ENCODE measurements around the gene NRL.

DNA sequence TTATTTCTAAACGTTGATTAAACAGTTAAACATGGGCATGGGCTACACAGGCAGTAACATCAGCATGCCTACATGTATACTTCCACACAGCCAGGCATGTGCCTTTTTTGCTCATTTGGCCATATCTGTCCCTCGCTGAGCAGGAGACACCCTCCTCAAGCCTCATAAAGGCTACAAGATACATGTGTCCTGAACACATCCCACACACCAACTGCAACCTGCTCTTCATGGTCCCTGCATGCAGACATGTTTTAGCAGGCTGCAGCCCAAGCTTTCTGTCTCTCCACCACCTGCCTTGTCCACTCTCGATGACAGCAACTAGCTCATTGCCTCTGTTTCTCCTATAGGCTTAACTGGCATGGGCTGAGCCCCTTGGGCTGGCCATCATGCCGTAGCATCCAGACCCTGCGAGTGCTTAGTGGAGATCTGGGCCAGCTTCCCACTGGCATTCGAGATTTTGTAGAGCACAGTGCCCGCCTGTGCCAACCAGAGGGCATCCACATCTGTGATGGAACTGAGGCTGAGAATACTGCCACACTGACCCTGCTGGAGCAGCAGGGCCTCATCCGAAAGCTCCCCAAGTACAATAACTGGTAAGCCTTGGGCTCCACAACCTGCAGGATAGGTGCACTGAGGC lies 18.1 kb downstream of the NRL start:
- TF ChIP-seq, protein P1, sequence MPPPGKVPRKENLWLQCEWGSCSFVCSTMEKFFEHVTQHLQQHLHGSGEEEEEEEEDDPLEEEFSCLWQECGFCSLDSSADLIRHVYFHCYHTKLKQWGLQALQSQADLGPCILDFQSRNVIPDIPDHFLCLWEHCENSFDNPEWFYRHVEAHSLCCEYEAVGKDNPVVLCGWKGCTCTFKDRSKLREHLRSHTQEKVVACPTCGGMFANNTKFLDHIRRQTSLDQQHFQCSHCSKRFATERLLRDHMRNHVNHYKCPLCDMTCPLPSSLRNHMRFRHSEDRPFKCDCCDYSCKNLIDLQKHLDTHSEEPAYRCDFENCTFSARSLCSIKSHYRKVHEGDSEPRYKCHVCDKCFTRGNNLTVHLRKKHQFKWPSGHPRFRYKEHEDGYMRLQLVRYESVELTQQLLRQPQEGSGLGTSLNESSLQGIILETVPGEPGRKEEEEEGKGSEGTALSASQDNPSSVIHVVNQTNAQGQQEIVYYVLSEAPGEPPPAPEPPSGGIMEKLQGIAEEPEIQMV (tag; conservative IDR thresholded peaks at IDR 0.05; ENCODE audit: low read depth): no peak
- TF ChIP-seq RBM39 (optimal IDR thresholded peaks at IDR 0.05; ENCODE audit: low read depth, low read length): no peak
- TF ChIP-seq, protein P2, sequence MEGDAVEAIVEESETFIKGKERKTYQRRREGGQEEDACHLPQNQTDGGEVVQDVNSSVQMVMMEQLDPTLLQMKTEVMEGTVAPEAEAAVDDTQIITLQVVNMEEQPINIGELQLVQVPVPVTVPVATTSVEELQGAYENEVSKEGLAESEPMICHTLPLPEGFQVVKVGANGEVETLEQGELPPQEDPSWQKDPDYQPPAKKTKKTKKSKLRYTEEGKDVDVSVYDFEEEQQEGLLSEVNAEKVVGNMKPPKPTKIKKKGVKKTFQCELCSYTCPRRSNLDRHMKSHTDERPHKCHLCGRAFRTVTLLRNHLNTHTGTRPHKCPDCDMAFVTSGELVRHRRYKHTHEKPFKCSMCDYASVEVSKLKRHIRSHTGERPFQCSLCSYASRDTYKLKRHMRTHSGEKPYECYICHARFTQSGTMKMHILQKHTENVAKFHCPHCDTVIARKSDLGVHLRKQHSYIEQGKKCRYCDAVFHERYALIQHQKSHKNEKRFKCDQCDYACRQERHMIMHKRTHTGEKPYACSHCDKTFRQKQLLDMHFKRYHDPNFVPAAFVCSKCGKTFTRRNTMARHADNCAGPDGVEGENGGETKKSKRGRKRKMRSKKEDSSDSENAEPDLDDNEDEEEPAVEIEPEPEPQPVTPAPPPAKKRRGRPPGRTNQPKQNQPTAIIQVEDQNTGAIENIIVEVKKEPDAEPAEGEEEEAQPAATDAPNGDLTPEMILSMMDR (IDR thresholded peaks at IDR 0.05 in 2 of 3, conservative IDR thresholded peaks at IDR 0.05 in 1 of 3; ENCODE audit: insufficient read depth in 2 of 3, low read depth in 1 of 3, low read length in 3 of 3): no peak
